Spleen (tissue), 11 donors: Measurements from ENCODE around the gene VSTM2L. TPM values are rescaled to one million over a fixed set of nuclear protein-coding genes. Genes with fewer than 3 reads are reported as not detected.
A peak's percentile ranks its signal among the peaks of the same experiment; 100 is the strongest.

ENCODE experiments used
- DNase-seq: peaks from one replicate; pipeline ENCODE4 v3.0.0-alpha.2; 2020
- H3K27ac ChIP-seq, 8 donors: fragments of 200-600 bp; sonication (generic) in 7 of 8; 1 replicate in 4 of 8; 2 replicates in 4 of 8; pipeline versions ENCODE4 v1.5.0 to v1.8.0; 2016 to 2021; ENCODE audit warnings: inconsistent platforms in 4 of 8, mild to moderate bottlenecking in 4 of 8, moderate library complexity in 1 of 8
- H3K27me3 ChIP-seq, 7 donors: fragments of 200-600 bp; sonication (generic) in 6 of 7; replicated peaks in 1 of 7; 1 replicate in 4 of 7; 2 replicates in 3 of 7; pipeline versions ENCODE4 v1.5.0 to v1.8.0; 2016 to 2021; ENCODE audit warnings: inconsistent platforms in 3 of 7, mild to moderate bottlenecking in 1 of 7
- H3K36me3 ChIP-seq, 6 donors: fragments of 200-600 bp; sonication (generic) in 5 of 6; 1 replicate in 4 of 6; 2 replicates in 2 of 6; pipeline versions ENCODE4 v1.5.0 to v1.8.0; 2016 to 2021; ENCODE audit warnings: inconsistent platforms in 2 of 6
- H3K4me1 ChIP-seq, 6 donors: fragments of 200-600 bp; sonication (generic) in 5 of 6; 1 replicate in 3 of 6; 2 replicates in 3 of 6; pipeline versions ENCODE4 v1.5.0 to v1.8.0; 2016 to 2021; ENCODE audit warnings: inconsistent platforms in 3 of 6
- H3K4me3 ChIP-seq, 8 donors: fragments of 200-600 bp; sonication (generic) in 7 of 8; 1 replicate in 4 of 8; 2 replicates in 4 of 8; pipeline versions ENCODE4 v1.5.0 to v1.8.0; 2016 to 2021; ENCODE audit warnings: inconsistent platforms in 4 of 8, mild to moderate bottlenecking in 4 of 8, moderate library complexity in 2 of 8
- H3K9me3 ChIP-seq, 8 donors: fragments of 200-600 bp; sonication (generic) in 7 of 8; 1 replicate in 4 of 8; 2 replicates in 4 of 8; pipeline versions ENCODE4 v1.5.0 to v1.8.0; 2016 to 2021; ENCODE audit warnings: inconsistent platforms in 4 of 8
- CTCF ChIP-seq, 11 experiments: fragments of 200-600 bp in 7 of 11; fragments of 450-650 bp in 4 of 11; sonication (generic) in 4 of 11; IDR thresholded peaks in 8 of 11; conservative IDR thresholded peaks in 3 of 11; 1 replicate in 7 of 11; 2 replicates in 4 of 11; pipeline versions ENCODE4 v1.4.0 to v1.8.0; 2016 to 2021; ENCODE audit warnings: antibody characterized with exemption in 11 of 11, inconsistent platforms in 4 of 11, mild to moderate bottlenecking in 1 of 11
- POLR2A ChIP-seq, 3 donors: fragments of 450-650 bp; IDR thresholded peaks; one replicate each; pipeline ENCODE4 v1.5.1; 2017; ENCODE audit warnings: antibody characterized with exemption in 3 of 3, mild to moderate bottlenecking in 1 of 3
- POLR2AphosphoS5 ChIP-seq, 3 donors: sonication (generic); formaldehyde crosslinking; IDR thresholded peaks; one replicate each; pipeline ENCODE4 v1.5.1; 2017; ENCODE audit warnings: antibody characterized with exemption in 3 of 3
- WGBS, 5 donors: extraction: QIAGEN DNeasy Blood & Tissue Kit in 3 of 5; methylation state at CpG; one replicate each; pipeline versions ENCODE4 v1.1.5 to v1.1.7; 2013 to 2018; 5-methylcytosine and 5-hydroxymethylcytosine counted together
- intact Hi-C: fragments of 100-400 bp; cut with DNase I; formaldehyde crosslinking; loops from one replicate; pipeline ENCODE4 v1.15.0; 2023; ENCODE audit warnings: low total_unique reads
- polyA plus RNA-seq, 3 donors: library from polyadenylated mRNA; stranded (reverse); fragments of 200-250 nt; gene quantifications; one replicate each; pipeline ENCODE4 v1.2.1, GENCODE V29; 2013
- total RNA-seq, 7 donors: library from RNA; depleted of rRNA in 3 of 7; stranded (reverse); fragments of >200 nt in 3 of 7; fragmentation: NEBNext Ultra II Directional in 4 of 7; extraction: Animal tissue kit (Norgen Biotek cat#: 25700) in 4 of 7; gene quantifications; one replicate each; pipeline versions ENCODE4 v1.1.0 to v1.2.1, GENCODE V29; 2016 to 2021
- donor health status: healthy with polysubstance abuse.
- donor health status: DM: no; HTN: no; CAD: no; lungs with moderate emphysema.
- donor health status: DM: no; HTN: no; CAD: no.
- donor health status: Bipolar disorder and iron deficiency.
- donor health status: healthy.
- donor health status: DM: no; HTN: no; CAD: no.
- donor health status: DM: yes; HTN: yes; CAD: no.

The VSTM2L gene
- total and polyA plus RNA-seq, 10 donors = 1.7 to 88.7 (median 24.6) TPM

- no peak for TF ChIP-seq POLR2AphosphoS5 (IDR thresholded peaks at IDR 0.05)
- no peaks in the 10 kb centered on the region for H3K36me3 ChIP-seq
- DNase-seq = no peak
- intact Hi-C loops = no loop called here
- no peak overlapping the region for H3K27ac ChIP-seq
- no peak overlapping the region for H3K4me3 ChIP-seq
- H3K27me3 ChIP-seq = peaks cover 0 to 40% (median 26%) of the 10 kb centered on the region in 7 donors
- H3K9me3 ChIP-seq = no peaks in the 10 kb centered on the region
- 74 to 84% (median 79%) methylated on average over 10 of the region's 10 CpGs for WGBS, 5 donors
- H3K4me1 ChIP-seq = peaks cover 3 to 44% (median 26%) of the 10 kb centered on the region in 6 donors
These were observed 4.5 kb upstream of the VSTM2L start for GRCh38 chr20:37898233-37899104.

- H3K4me1 ChIP-seq = peaks cover 3 to 53% (median 26%) of the 10 kb centered on the region in 6 donors
- no peak for DNase-seq
- no peak overlapping the region for H3K27ac ChIP-seq
- H3K27me3 ChIP-seq = peaks cover 0 to 49% (median 34%) of the 10 kb centered on the region in 7 donors
- no peaks in the 10 kb centered on the region for H3K9me3 ChIP-seq
- H3K36me3 ChIP-seq = no peaks in the 10 kb centered on the region
- TF ChIP-seq POLR2A (IDR thresholded peaks at IDR 0.05) (no peak), POLR2AphosphoS5 (IDR thresholded peaks at IDR 0.05) (no peak), CTCF (IDR thresholded peaks at IDR 0.05 in 8 of 11, conservative IDR thresholded peaks at IDR 0.05 in 3 of 11) (no peak)
- H3K4me3 ChIP-seq = no peak overlapping the region
- WGBS, 5 donors = 68 to 76% (median 73%) methylated on average over 8 of the region's 8 CpGs
- intact Hi-C loops = no loop called here
These were observed 3.6 kb upstream of the VSTM2L start for GRCh38 chr20:37899105-37900045.

GRCh38 chr20:37901240-37901639 lies 1.7 kb upstream of the VSTM2L start:
- no peak for DNase-seq
- H3K9me3 ChIP-seq = no peaks in the 10 kb centered on the region
- WGBS, 5 donors = 26 to 33% (median 29%) methylated on average over 18 of the region's 18 CpGs
- H3K4me3 ChIP-seq = no peak overlapping the region
- H3K27me3 ChIP-seq = peaks cover 0 to 68% (median 38%) of the 10 kb centered on the region in 7 donors
- H3K27ac ChIP-seq = no peak overlapping the region
- peaks cover 3 to 58% (median 24%) of the 10 kb centered on the region in 6 donors for H3K4me1 ChIP-seq
- intact Hi-C loops = no loop called here
- no peaks in the 10 kb centered on the region for H3K36me3 ChIP-seq
- TF ChIP-seq CTCF (IDR thresholded peaks at IDR 0.05 in 8 of 11, conservative IDR thresholded peaks at IDR 0.05 in 3 of 11) (no peak), POLR2A (IDR thresholded peaks at IDR 0.05) (no peak), POLR2AphosphoS5 (IDR thresholded peaks at IDR 0.05) (no peak)

- intact Hi-C loops = no loop called here
- Histone ChIP-seq H3K27me3 (peaks cover 0 to 74% (median 38%) of the 10 kb centered on the region in 7 donors), H3K4me3 (peak overlapping the region in 6 of 8 donors; percentile 41 to 74 (median 48)), H3K4me1 (peaks cover 3 to 52% (median 21%) of the 10 kb centered on the region in 6 donors), H3K9me3 (no peaks in the 10 kb centered on the region), H3K27ac (peak overlapping the region in 1 of 8 donors; percentile 77), H3K36me3 (no peaks in the 10 kb centered on the region)
- WGBS, 5 donors = 14 to 22% (median 16%) methylated on average over 29 to 38 of the region's 38 CpGs
- DNase-seq = no peak
- TF ChIP-seq CTCF (IDR thresholded peaks at IDR 0.05 in 8 of 11, conservative IDR thresholded peaks at IDR 0.05 in 3 of 11) (peak in 7 of 11 experiments; percentile 47 to 79 (median 52)), POLR2AphosphoS5 (IDR thresholded peaks at IDR 0.05) (no peak)
These were observed 1.0 kb upstream of the VSTM2L start for GRCh38 chr20:37901654-37902503.
